SK-N-SH treated with all-trans-retinoic acid at 6 μM for 48 hours (cell line): ENCODE results near the gene STOML1.

Source experiments
- ATAC-seq: fragments of 200-7000 bp; cut with Tn5 transposase; 3 replicates; pipeline ENCODE4 v1.9.1; 2020; ENCODE audit warnings: mild to moderate bottlenecking, moderate library complexity
- ARNTL ChIP-seq: fragments of 450-650 bp; formaldehyde crosslinking; IDR thresholded peaks from 2 replicates; pipeline ENCODE4 v1.5.0; 2020; ENCODE audit warnings: low read depth, mild to moderate bottlenecking, moderate library complexity, borderline replicate concordance
- BACH2 ChIP-seq: fragments of 250-450 bp; sonication (Bioruptor Pico); IDR thresholded peaks from 2 replicates; pipeline ENCODE4 v1.9.0; 2021; ENCODE audit warnings: mild to moderate bottlenecking, borderline replicate concordance
- CREB5 ChIP-seq: fragments of 250-450 bp; sonication (Bioruptor Pico); IDR thresholded peaks from 2 replicates; pipeline ENCODE4 v1.5.1; 2020; ENCODE audit warnings: low read depth, mild to moderate bottlenecking, moderate library complexity
- CSRNP3 ChIP-seq: fragments of 250-450 bp; sonication (Bioruptor Pico); IDR thresholded peaks from 2 replicates; pipeline ENCODE4 v1.5.1; 2021; ENCODE audit warnings: mild to moderate bottlenecking, moderate library complexity
- GLIS3 ChIP-seq: fragments of 250-450 bp; sonication (Bioruptor Pico); IDR thresholded peaks from 2 replicates; pipeline ENCODE4 v1.5.0; 2020; ENCODE audit warnings: mild to moderate bottlenecking, moderate library complexity
- ISL1 ChIP-seq: fragments of 250-450 bp; sonication (Bioruptor Pico); IDR thresholded peaks from 2 replicates; pipeline ENCODE4 v2.1.2; 2022; ENCODE audit warnings: mild to moderate bottlenecking, moderate library complexity
- OSR1 ChIP-seq: fragments of 250-450 bp; sonication (Bioruptor Pico); IDR thresholded peaks from 2 replicates; pipeline ENCODE4 v1.8.0; 2022; ENCODE audit warnings: moderate library complexity, mild to moderate bottlenecking, inconsistent platforms
- PATZ1 ChIP-seq: fragments of 250-450 bp; sonication (Bioruptor Pico); IDR thresholded peaks from 2 replicates; pipeline ENCODE4 v1.8.0; 2020; ENCODE audit warnings: mild to moderate bottlenecking, moderate library complexity, borderline replicate concordance
- POU6F1 ChIP-seq: fragments of 250-450 bp; sonication (Bioruptor Pico); IDR thresholded peaks from 2 replicates; pipeline ENCODE4 v1.8.0; 2021; ENCODE audit warnings: low read depth, mild to moderate bottlenecking, moderate library complexity, borderline replicate concordance
- RARB ChIP-seq: fragments of 250-450 bp; sonication (Bioruptor Pico); IDR thresholded peaks from 2 replicates; pipeline ENCODE4 v1.8.0; 2021; ENCODE audit warnings: mild to moderate bottlenecking, moderate library complexity
- SNAI2 ChIP-seq: fragments of 250-450 bp; sonication (Bioruptor Pico); IDR thresholded peaks from 2 replicates; pipeline ENCODE4 v1.5.0; 2020; ENCODE audit warnings: mild to moderate bottlenecking, moderate library complexity
- TOX ChIP-seq: fragments of 250-450 bp; sonication (Bioruptor Pico); IDR thresholded peaks from 2 replicates; pipeline ENCODE4 v1.8.0; 2021; ENCODE audit warnings: mild to moderate bottlenecking, moderate library complexity, borderline replicate concordance
- TSHZ2 ChIP-seq: fragments of 250-450 bp; sonication (Bioruptor Pico); IDR thresholded peaks from 2 replicates; pipeline ENCODE4 v1.5.0; 2020; ENCODE audit warnings: mild to moderate bottlenecking, moderate library complexity
- ZC3H10 ChIP-seq: fragments of 250-450 bp; sonication (Bioruptor Pico); IDR thresholded peaks from 2 replicates; pipeline ENCODE4 v1.5.1; 2021; ENCODE audit warnings: mild to moderate bottlenecking, moderate library complexity
- ZFP3 ChIP-seq: fragments of 250-450 bp; sonication (Bioruptor Pico); IDR thresholded peaks from 2 replicates; pipeline ENCODE4 v1.5.0; 2020; ENCODE audit warnings: mild to moderate bottlenecking, moderate library complexity
- ZFP30 ChIP-seq: fragments of 450-650 bp; formaldehyde crosslinking; IDR thresholded peaks from 2 replicates; pipeline ENCODE4 v1.5.0; 2022; ENCODE audit warnings: mild to moderate bottlenecking, moderate library complexity
- ZNF565 ChIP-seq: fragments of 450-650 bp; formaldehyde crosslinking; conservative IDR thresholded peaks from 2 replicates; pipeline ENCODE4 v1.5.0; 2020; ENCODE audit warnings: low read depth, mild to moderate bottlenecking, moderate library complexity
- ZNF70 ChIP-seq: fragments of 450-650 bp; formaldehyde crosslinking; IDR thresholded peaks from 2 replicates; pipeline ENCODE4 v1.5.0; 2020; ENCODE audit warnings: mild to moderate bottlenecking, moderate library complexity
- ZNF8 ChIP-seq: fragments of 450-650 bp; formaldehyde crosslinking; IDR thresholded peaks from 2 replicates; pipeline ENCODE4 v1.5.0; 2020; ENCODE audit warnings: mild to moderate bottlenecking, moderate library complexity

Gene STOML1

GRCh38 chr15:73941871-73942635, 50.0 kb downstream of the STOML1 start (continued):
- TF ChIP-seq BACH2 (CRISPR knock-in tag) = no peak
- TF ChIP-seq ZC3H10 (CRISPR knock-in tag) = no peak
- no peak for TF ChIP-seq ZFP3 (CRISPR knock-in tag)
- TF ChIP-seq ZNF8 (CRISPR knock-in tag) = no peak
- TF ChIP-seq TOX (CRISPR knock-in tag) = no peak

GRCh38 chr15:73941449-73941848, 50.6 kb downstream of the STOML1 start:
- TF ChIP-seq TSHZ2 (CRISPR knock-in tag) = no peak
- TF ChIP-seq SNAI2 = no peak
- no peak for TF ChIP-seq CSRNP3
- no peak for TF ChIP-seq ZFP30
- TF ChIP-seq ZFP3 (CRISPR knock-in tag) = no peak
- TF ChIP-seq, all 23 proteins: peak for 0
- no peak; the same call in 1 of the 3 replicates for ATAC-seq

GRCh38 chr15:73941044-73941443, 51.1 kb downstream of the STOML1 start:
- TF ChIP-seq TOX (CRISPR knock-in tag) = no peak
- no peak for TF ChIP-seq CREB5 (CRISPR knock-in tag)
- TF ChIP-seq OSR1 (CRISPR knock-in tag) = no peak
- TF ChIP-seq PATZ1 = no peak
- no peak for TF ChIP-seq SNAI2
- no peak for TF ChIP-seq TSHZ2 (CRISPR knock-in tag)
- TF ChIP-seq ISL1 (CRISPR knock-in tag) = no peak; the same call in 1 of the 2 replicates
- no peak for TF ChIP-seq CSRNP3
- no peak for TF ChIP-seq ARNTL
- no peak for TF ChIP-seq ZNF565 (CRISPR knock-in tag)
- no peak for TF ChIP-seq ZC3H10 (CRISPR knock-in tag)
- TF ChIP-seq ZNF8 (CRISPR knock-in tag) = no peak
- TF ChIP-seq POU6F1 (CRISPR knock-in tag) = no peak
- no peak for TF ChIP-seq ZFP30
- TF ChIP-seq GLIS3 = no peak
- no peak for TF ChIP-seq RARB (CRISPR knock-in tag)
- no peak for TF ChIP-seq ZNF70 (CRISPR knock-in tag)
- peak; percentile 71 for ATAC-seq
